MCF 10A (cell line): ENCODE data around the gene PSAP. TPM values are rescaled to one million over a fixed set of nuclear protein-coding genes. Genes with fewer than 3 reads are reported as not detected.

ENCODE experiments used
- BruUV-seq: library from RNA; stranded (reverse); fragments of 400-500 nt; replicated peaks from 2 replicates; lab custom pipeline; 2021; lab: Mats Ljungman, UMichigan
- CTCF ChIA-PET: fragments of 300-600 bp; sonication (Branson Sonifier 250); formaldehyde crosslinking; extraction: SDS; loops from one replicate; lab custom pipeline; 2021; ENCODE audit warnings: antibody characterized with exemption, inconsistent platforms; lab: Yijun Ruan, JAX
- POLR2A ChIA-PET: fragments of 300-600, 350-650 bp; sonication (Branson Sonifier 250); formaldehyde crosslinking; extraction: SDS; loops from one replicate; lab custom pipeline; 2020; ENCODE audit warnings: antibody characterized with exemption, inconsistent platforms; lab: Yijun Ruan, JAX
- DNase-seq: peaks from one replicate; pipeline ENCODE4 v3.0.0-alpha.2; 2018; ENCODE audit not compliant: unreplicated experiment
- H3K27ac Mint-ChIP-seq: one replicate; pipeline ENCODE4 v1.8.0; 2022; ENCODE audit warnings: mild to moderate bottlenecking, low read depth, mixed read lengths; ENCODE audit not compliant: unreplicated experiment
- H3K27me3 Mint-ChIP-seq: one replicate; pipeline ENCODE4 v1.8.0; 2022; ENCODE audit warnings: mixed read lengths; ENCODE audit not compliant: insufficient read depth, unreplicated experiment
- H3K36me3 Mint-ChIP-seq: one replicate; pipeline ENCODE4 v1.8.0; 2022; ENCODE audit warnings: mild to moderate bottlenecking, moderate library complexity, mixed read lengths; ENCODE audit not compliant: insufficient read depth, unreplicated experiment
- H3K4me1 Mint-ChIP-seq: one replicate; pipeline ENCODE4 v1.8.0; 2022; ENCODE audit warnings: mixed read lengths; ENCODE audit not compliant: insufficient read depth, unreplicated experiment
- H3K4me3 Mint-ChIP-seq: one replicate; pipeline ENCODE4 v1.8.0; 2022; ENCODE audit warnings: mild to moderate bottlenecking, moderate library complexity, mixed read lengths; ENCODE audit not compliant: unreplicated experiment
- H3K9me3 Mint-ChIP-seq: one replicate; pipeline ENCODE4 v1.8.0; 2022; ENCODE audit warnings: mixed read lengths; ENCODE audit not compliant: unreplicated experiment
- intact Hi-C: fragments of 100-400 bp; cut with micrococcal nuclease; formaldehyde crosslinking; loops from 2 replicates; pipeline ENCODE4 v1.14.1; 2022
- total RNA-seq: library from RNA; stranded (reverse); gene quantifications from 2 replicates; pipeline ENCODE4 v1.2.3, GENCODE V29; 2022
- TF ChIP-seq, protein P1 (sequence below): fragments of 200-600 bp; IDR thresholded peaks from one replicate; pipeline ENCODE4 v1.8.0; 2022; ENCODE audit warnings: antibody characterized with exemption, mild to moderate bottlenecking; ENCODE audit not compliant: unreplicated experiment

PSAP gene
- total RNA-seq, 1 experiment from 2014 or later: 506 TPM

DNA sequence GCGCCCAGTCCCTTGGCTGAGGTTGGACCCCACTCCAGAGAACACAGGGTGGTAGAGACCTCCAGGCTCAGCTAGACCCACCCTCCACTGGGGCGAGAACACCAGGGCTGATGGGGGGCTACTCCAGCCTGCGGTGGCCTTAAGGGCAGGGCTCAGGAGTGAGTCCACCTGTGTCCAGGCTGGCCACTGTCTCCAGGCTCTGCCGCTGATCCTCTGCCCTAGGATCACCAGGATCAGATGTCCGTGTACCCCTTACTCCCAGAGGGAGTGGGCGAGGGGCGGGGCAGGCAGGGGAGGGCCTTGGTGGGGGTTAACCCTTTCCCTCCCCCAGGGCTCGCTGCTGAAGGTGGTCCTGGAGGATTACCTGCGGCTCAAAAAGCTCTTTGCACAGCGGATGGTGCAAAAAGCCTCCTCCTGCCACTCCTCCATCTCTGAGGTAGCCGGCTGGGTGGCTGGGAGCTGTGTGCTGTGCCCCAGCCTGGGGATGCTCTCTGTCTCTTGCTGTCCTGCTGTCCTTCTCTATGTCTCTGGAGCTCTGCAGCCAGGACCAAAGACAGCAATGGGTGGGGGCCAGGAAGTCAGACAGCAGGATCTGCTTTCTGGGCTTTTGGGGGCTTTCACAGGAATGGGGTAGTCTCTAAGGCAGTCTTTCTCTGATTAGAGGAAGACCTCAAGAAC is 38.0 kb downstream of the PSAP start:
- Mint-ChIP-seq H3K4me1 (no peaks in the 10 kb centered on the region), H3K27ac (no peak overlapping the region), H3K27me3 (no peaks in the 10 kb centered on the region), H3K9me3 (no peaks in the 10 kb centered on the region), H3K4me3 (no peak overlapping the region), H3K36me3 (peaks cover 37% of the 10 kb centered on the region)
- intact Hi-C loops: loop anchor here (1.0 to 5.0 kb wide), 5 partner anchors 83 to 499 kb away; no protein-coding TSS in a partner anchor
- ChIA-PET POLR2A (interaction anchor here (0.8 to 1.0 kb wide), 3 partner anchors 13 to 85 kb away, joined by 3 read pairs; no protein-coding TSS in a partner anchor), CTCF (interaction anchor here (0.7 to 4.5 kb wide), 10 partner anchors 10 to 499 kb away, joined by 3 to 30 read pairs (median 4); partner anchors contain the start of gene SLC29A3)
- DNase-seq: no peak
- no TSS peak for BruUV-seq
- TF ChIP-seq, protein P1, sequence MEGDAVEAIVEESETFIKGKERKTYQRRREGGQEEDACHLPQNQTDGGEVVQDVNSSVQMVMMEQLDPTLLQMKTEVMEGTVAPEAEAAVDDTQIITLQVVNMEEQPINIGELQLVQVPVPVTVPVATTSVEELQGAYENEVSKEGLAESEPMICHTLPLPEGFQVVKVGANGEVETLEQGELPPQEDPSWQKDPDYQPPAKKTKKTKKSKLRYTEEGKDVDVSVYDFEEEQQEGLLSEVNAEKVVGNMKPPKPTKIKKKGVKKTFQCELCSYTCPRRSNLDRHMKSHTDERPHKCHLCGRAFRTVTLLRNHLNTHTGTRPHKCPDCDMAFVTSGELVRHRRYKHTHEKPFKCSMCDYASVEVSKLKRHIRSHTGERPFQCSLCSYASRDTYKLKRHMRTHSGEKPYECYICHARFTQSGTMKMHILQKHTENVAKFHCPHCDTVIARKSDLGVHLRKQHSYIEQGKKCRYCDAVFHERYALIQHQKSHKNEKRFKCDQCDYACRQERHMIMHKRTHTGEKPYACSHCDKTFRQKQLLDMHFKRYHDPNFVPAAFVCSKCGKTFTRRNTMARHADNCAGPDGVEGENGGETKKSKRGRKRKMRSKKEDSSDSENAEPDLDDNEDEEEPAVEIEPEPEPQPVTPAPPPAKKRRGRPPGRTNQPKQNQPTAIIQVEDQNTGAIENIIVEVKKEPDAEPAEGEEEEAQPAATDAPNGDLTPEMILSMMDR: no peak

DNA sequence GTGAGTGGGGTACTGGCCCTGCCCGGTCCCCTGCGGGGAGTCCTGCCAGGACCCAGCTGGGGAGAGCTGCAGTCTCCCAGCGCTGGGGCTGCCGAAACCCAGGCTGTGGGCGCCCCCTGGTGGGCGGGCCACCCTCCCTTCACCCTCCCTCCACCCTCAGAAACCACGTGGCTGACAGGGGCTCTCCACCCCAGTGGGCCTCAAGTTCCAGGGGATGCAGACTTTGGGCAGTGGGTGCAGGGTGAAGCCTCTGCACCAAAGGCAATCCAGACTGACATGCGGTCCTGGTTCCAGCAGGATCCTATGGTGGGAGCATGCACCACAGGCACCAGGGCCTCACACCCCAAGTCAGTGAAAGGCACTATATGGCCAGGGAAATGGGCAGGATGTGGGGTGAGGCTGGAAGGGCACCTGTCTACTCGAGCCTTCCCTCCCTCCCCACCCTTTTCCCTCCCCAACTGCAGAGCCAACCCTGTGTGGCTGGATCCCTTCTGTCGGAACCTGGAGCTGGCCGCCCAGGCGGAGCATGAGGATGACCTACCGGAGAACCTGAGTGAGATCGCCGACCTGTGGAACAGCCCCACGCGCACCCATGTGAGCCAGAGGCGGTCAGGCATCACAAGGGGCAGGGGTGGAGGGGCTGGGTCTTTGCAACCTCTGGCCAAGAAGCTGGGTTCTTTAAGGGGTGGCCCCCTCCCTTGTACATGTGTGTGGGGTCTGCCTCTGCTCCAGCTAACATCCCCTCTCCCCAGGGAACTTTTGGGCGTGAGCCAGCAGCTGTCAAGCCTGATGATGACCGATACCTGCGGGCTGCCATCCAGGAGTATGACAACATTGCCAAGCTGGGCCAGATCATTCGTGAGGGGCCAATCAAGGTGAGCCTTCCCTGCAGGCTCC is 38.8 kb downstream of the PSAP start:
- Mint-ChIP-seq H3K36me3 (peaks cover 29% of the 10 kb centered on the region), H3K9me3 (no peaks in the 10 kb centered on the region), H3K4me1 (no peaks in the 10 kb centered on the region), H3K27ac (no peak overlapping the region), H3K4me3 (no peak overlapping the region), H3K27me3 (no peaks in the 10 kb centered on the region)
- no TSS peak for BruUV-seq
- TF ChIP-seq, protein P1: peak; percentile 91
- intact Hi-C loops: loop anchor here (1.0 to 5.0 kb wide), 5 partner anchors 84 to 498 kb away; no protein-coding TSS in a partner anchor
- peak; percentile 62 for DNase-seq
- POLR2A ChIA-PET: interaction anchor here (0.6 to 1.2 kb wide), 3 partner anchors 84 to 431 kb away, joined by 3 read pairs; no protein-coding TSS in a partner anchor
- CTCF ChIA-PET: interaction anchor here (0.7 to 4.5 kb wide), 12 partner anchors 10 to 498 kb away, joined by 3 to 30 read pairs (median 4); partner anchors contain the start of gene SLC29A3

DNA sequence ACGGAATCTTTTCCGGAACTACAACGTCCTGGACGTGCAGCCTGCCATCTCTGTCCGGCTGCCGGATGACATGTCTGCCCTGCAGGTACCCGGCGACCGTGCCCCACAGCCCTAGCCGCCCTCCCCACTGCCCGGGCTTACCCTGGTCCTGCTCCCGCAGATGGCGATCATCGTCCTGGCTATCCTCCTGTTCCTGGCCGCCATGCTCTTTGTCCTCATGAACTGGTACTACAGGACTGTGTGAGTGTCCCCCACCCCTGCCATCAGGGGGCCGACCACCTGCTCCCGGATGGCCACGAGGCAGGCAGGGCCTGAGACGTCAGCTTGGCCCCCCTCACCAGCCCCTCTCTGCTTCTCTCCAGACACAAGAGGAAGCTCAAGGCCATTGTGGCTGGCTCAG is 39.7 kb downstream of the PSAP start:
- no peaks in the 10 kb centered on the region for H3K9me3 Mint-ChIP-seq
- H3K4me3 Mint-ChIP-seq: no peak overlapping the region
- H3K4me1 Mint-ChIP-seq: no peaks in the 10 kb centered on the region
- peaks cover 20% of the 10 kb centered on the region for H3K36me3 Mint-ChIP-seq
- intact Hi-C loops: loop anchor here (5.0 kb wide), 3 partner anchors 84 to 429 kb away; no protein-coding TSS in a partner anchor
- POLR2A ChIA-PET: interaction anchor here (0.6 to 1.2 kb wide), 2 partner anchors 184 to 430 kb away, joined by 3 read pairs; no protein-coding TSS in a partner anchor
- DNase-seq: no peak
- no peaks in the 10 kb centered on the region for H3K27me3 Mint-ChIP-seq
- TF ChIP-seq, protein P1: no peak
- H3K27ac Mint-ChIP-seq: no peak overlapping the region
- BruUV-seq: no TSS peak
- CTCF ChIA-PET: interaction anchor here (0.6 to 4.5 kb wide), 10 partner anchors 15 to 491 kb away, joined by 3 to 30 read pairs (median 5); no protein-coding TSS in a partner anchor
